Choroid plexus epithelial cell (primary cell): ENCODE data around the gene SPRYD3.
A peak's percentile ranks its signal among the peaks of the same experiment; 100 is the strongest.

Experiments used
- DNase-seq: peaks from one replicate; pipeline ENCODE4 v3.0.0-alpha.2; 2010; ENCODE audit warnings: low read depth
- H3K4me3 ChIP-seq: 2 replicates; pipeline ENCODE4 v1.5.1; 2011; ENCODE audit warnings: low read depth, mild to moderate bottlenecking, control low read depth, low read length, moderate library complexity
- CTCF ChIP-seq: conservative IDR thresholded peaks from 2 replicates; pipeline ENCODE4 v1.5.1; 2011; ENCODE audit warnings: low read depth, mild to moderate bottlenecking, control low read depth, inconsistent platforms, low read length, moderate library complexity

Gene SPRYD3

GRCh38 chr12:53062977-53063707 lies 16.0 kb downstream of the SPRYD3 start:
- no peak for DNase-seq
- TF ChIP-seq CTCF: peak; percentile 23

DNA sequence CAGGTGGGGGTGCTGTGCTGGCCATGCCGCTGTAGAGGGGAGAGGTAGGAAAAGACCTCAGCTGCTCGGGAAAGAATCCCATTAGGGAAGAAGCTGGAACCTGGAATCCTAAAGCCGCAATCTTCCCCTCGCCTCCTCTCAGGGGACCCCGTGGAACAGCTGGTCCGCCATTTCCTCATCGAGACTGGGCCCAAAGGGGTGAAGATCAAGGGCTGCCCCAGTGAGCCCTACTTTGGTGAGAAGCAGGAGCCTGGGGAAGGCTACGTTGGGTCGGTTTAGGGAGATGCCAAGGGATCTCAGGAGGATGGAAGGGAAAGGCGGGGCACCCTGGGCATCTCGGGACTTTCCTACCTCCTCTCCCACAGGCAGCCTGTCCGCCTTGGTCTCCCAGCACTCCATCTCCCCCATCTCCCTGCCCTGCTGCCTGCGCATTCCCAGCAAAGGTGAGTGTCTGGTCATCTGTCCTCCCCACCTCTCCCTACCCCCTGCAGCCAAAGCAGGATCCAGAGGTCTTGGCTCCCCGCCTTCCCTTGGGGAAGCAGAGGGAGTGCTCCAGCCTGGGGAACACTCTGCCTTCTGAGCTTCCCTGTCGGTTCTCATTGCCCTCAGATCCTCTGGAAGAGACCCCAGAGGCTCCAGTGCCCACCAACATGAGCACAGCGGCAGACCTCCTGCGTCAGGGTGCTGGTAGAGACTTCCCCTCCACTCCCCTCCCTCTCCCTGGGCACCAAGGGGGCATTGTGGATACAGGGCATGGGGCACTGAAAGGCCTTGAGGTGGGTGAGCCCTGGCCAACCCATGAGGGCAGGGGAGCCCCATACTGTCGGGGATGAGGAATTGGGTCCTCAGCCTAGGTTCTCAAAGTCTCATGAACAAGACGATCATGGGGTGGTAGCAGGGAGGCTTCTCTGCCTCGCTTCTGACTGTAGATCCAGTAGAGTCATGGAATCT lies 16.9 kb downstream of the SPRYD3 start:
- no peak overlapping the region for H3K4me3 ChIP-seq
- no peak for DNase-seq
- TF ChIP-seq CTCF: no peak

More at GRCh38 chr12:53062977-53063707, 16.0 kb downstream of the SPRYD3 start:
- H3K4me3 ChIP-seq: no peak overlapping the region

GRCh38 chr12:53061404-53062010 lies 17.7 kb downstream of the SPRYD3 start:
- H3K4me3 ChIP-seq: no peak overlapping the region
- DNase-seq: peak; percentile 48
- peak; percentile 38 for TF ChIP-seq CTCF

GRCh38 chr12:53060721-53061276 lies 18.4 kb downstream of the SPRYD3 start:
- H3K4me3 ChIP-seq: no peak overlapping the region
- DNase-seq: no peak
- TF ChIP-seq CTCF: no peak

- DNase-seq: no peak
- no peak overlapping the region for H3K4me3 ChIP-seq
- no peak for TF ChIP-seq CTCF
Measured at GRCh38 chr12:53060064-53060720, 19.0 kb downstream of the SPRYD3 start.

DNA sequence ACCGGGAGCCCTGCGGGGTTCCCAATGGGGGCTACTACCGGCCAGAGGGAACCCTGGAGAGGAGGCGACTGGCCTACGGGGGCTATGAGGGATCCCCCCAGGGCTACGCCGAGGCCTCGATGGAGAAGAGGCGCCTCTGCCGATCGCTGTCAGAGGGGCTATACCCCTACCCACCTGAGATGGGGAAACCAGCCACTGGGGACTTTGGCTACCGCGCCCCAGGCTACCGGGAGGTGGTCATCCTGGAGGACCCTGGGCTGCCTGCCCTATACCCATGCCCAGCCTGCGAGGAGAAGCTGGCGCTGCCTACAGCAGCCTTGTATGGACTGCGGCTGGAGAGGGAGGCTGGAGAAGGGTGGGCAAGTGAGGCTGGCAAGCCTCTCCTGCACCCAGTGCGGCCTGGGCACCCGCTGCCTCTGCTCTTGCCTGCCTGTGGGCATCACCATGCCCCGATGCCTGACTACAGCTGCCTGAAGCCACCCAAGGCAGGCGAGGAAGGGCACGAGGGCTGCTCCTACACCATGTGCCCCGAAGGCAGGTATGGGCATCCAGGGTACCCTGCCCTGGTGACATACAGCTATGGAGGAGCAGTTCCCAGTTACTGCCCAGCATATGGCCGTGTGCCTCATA lies 19.6 kb downstream of the SPRYD3 start:
- no peak for DNase-seq
- TF ChIP-seq CTCF: no peak
- no peak overlapping the region for H3K4me3 ChIP-seq
